ENCODE measurements around the gene CD33.

DNA sequence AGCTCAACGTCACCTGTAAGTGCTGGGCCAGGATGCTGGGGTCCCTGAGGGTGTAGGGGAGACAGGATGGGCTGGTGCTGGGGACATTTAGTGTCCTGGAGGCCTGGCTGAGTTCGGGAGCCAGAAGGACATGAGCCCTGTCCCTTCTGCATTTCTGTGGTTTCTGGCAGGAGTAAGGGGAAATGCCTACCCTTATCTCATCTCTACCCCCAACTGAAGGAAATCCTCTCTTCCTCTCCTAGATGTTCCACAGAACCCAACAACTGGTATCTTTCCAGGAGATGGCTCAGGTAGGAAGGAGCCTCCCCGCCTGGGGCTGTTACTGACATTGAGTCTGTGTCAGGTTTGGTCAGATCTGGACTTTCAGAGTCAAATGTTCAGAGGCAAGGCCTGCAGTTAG, 1.2 kb downstream of the CD33 start:
- TF ChIP-seq, protein P1, sequence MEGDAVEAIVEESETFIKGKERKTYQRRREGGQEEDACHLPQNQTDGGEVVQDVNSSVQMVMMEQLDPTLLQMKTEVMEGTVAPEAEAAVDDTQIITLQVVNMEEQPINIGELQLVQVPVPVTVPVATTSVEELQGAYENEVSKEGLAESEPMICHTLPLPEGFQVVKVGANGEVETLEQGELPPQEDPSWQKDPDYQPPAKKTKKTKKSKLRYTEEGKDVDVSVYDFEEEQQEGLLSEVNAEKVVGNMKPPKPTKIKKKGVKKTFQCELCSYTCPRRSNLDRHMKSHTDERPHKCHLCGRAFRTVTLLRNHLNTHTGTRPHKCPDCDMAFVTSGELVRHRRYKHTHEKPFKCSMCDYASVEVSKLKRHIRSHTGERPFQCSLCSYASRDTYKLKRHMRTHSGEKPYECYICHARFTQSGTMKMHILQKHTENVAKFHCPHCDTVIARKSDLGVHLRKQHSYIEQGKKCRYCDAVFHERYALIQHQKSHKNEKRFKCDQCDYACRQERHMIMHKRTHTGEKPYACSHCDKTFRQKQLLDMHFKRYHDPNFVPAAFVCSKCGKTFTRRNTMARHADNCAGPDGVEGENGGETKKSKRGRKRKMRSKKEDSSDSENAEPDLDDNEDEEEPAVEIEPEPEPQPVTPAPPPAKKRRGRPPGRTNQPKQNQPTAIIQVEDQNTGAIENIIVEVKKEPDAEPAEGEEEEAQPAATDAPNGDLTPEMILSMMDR (IDR thresholded peaks at IDR 0.05; ENCODE audit: low read length) = no peak
- TF ChIP-seq EZH2phosphoT487 (IDR thresholded peaks at IDR 0.05; ENCODE audit: low read length) (no peak), EZH2 (optimal IDR thresholded peaks at IDR 0.05; ENCODE audit: low read depth, low read length) (no peak)

Measured in MM.1S (cell line).